NCI-H524 treated with DMSO at 0.1 percent for 48 hours (cell line): ENCODE results near the gene PCMT1.

Source experiments
- DNase-seq: peaks from one replicate; lab custom pipeline; 2025; lab: John Stamatoyannopoulos, UW

The PCMT1 gene

DNA sequence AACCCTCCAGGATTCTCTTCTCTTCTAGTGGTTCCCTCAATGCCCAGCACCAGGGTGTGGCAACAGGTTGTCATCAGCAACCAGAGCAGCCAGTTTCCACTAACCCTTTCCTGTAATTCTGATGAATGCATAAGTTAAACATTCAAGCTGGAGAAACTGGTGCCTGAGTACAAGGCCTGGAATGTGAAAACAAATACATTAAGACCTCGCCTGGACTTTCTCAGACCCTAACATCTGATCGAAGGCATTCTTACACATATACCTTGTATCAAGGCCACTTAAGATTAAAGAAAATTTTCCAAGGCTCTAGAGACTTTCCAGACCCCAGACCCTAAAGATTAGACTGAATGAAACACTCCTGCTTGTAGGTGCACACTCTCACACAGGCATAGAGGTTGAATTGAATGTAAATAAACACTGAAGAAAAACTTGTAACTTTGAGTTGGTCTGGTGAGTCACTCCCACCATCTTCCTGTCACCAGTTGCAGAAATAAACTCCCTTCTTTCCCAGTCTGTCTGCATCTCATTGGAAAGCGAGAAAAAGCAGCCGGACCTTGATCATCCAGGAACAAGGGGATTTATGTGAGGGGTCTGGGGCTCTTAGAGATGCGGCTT, 105.6 kb downstream of the PCMT1 start:
- DNase-seq, result no peak

DNA sequence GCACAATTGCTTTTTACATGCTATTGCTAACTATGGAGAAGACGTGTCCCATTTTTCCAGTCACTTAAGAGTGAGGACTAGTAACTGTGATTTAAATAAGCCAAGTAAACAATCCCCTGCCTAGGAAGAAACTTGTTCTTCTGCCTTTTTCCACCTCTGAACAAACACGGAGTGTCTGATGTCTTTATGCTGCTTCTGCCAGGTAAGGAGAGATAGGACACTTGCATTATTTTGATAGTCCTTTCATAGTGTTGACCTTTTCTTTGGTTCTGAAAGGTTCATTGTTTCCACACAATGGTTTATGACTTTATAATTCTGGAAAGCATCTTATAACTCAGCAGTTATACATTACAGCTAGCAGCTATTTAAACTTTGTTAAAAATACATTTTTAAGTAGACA, 106.2 kb downstream of the PCMT1 start:
- DNase-seq, result no peak

DNA sequence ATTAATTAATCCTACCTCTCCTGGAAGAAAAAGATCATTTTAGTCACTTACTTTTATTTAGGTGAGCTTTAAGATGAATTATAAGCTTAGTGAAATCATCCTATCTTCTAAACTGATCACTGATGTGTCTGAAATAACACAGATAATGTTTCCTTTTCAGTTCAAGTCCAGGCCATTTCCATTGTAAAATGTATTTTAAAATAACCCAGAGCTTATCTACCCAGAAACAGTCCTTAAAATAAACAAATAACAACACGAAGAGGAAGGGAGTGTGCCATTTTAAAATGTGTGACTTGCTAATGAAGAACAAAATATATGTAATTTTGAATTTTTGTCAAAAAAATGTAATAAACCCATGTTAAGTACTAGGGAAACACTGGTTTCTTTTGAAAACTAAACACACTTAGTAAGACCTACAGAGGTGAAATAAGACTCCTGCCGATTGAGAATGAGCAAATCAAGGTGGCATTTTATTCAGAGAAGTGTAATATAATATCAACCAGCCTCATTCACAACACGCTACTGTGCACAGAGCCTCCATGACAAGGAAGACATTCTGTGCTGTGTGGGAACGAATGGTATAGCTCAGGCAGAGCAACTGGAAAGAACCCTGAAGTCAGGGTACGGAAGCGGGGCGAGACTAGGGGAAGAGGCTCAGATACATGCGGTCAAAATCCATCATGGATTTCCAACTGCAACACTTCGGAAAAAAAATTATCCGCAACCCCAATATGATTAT, 106.9 kb downstream of the PCMT1 start:
- DNase-seq, result no peak

DNA sequence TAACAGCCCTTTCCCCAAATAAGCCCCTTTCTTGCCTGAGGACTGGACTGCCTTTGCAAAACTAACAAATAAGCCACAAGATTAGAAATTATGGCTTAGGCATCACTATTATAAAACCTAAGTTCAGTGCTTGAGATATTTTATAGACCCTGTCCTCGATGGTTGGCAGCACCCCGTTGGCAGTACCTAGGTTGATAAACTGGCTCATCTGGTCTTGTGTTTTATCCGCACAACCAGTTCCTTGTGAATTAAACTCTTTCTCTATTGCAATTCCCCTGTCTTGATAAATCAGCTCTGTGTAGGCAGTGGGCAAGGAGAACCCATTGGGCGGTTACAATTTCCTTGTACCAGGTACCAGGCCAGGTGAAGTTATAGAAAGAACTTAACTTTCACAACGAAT, 108.0 kb downstream of the PCMT1 start:
- DNase-seq, result no peak

DNA sequence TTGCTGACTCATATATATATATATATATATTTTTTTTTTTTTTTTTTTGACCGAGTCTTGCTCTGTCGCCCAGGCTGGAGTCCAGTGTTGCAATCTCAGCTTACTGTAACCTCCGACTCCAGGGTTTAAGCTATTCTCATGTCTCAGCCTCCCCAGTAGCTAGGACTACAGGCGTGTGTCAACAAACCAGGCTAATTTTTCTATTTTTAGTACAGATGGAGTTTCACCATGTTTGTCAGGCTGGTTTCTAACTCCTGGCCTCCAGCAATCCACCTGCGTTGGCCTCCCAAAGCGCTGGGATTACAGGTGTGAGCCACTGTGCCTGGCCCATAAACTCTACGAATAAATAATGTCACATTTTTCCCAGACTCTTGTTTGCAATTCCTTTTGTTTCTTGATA, 109.8 kb downstream of the PCMT1 start:
- DNase-seq, result no peak

DNA sequence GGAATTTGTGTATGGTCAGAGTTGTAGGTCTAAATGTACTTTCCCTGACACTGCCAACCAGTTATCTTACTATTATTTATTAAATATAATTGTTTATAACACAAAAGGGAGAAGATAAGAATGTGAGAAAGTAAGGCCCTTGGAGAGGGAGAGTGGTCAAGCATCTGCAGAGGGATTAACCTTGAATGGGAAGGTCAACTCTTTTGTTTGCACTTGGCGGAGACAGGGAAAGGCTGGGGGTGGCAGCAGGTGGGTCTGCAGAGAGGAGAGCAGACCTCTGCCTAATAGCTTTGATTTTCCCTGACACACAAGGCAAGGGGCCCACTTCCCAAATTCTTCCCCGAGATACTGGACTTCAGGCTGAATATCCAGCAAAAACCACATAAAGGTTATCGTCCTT, 110.4 kb downstream of the PCMT1 start:
- DNase-seq, result no peak

DNA sequence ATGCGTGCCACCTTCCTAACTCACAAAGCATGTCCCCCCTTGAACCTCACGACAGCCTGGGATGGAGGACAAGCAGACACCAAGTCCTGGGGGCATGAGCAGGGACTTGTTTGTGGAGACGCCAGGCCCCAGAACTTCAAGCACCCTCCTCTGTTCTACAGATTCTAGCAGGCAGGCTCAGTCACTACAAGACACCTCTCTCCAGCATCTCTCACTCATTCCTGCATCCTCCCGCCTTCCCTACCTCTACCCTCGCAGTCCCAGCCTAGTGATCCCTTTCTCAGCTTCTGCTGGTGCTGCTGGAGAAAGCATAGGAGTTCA, 110.9 kb downstream of the PCMT1 start:
- no peak for DNase-seq
